Esophagus muscularis mucosa (tissue), 4 donors: ENCODE data around the gene ETFA. TPM values are rescaled to one million over a fixed set of nuclear protein-coding genes. Genes with fewer than 3 reads are reported as not detected.

Experiments
- DNase-seq: peaks from one replicate; pipeline ENCODE4 v3.0.0-alpha.2; 2017; ENCODE audit errors: extremely low spot score
- H3K27ac ChIP-seq, 4 donors: fragments of 200-600 bp; sonication (generic); replicated peaks in 1 of 4; 1 replicate in 3 of 4; 2 replicates in 1 of 4; pipeline ENCODE4 v1.5.1; 2016 to 2019; ENCODE audit warnings: mild to moderate bottlenecking in 1 of 4
- H3K27me3 ChIP-seq, 4 donors: fragments of 200-600 bp; sonication (generic); one replicate each; pipeline versions ENCODE4 v1.5.1 to v1.6.0; 2016 to 2019
- H3K36me3 ChIP-seq, 4 donors: fragments of 200-600 bp; sonication (generic); one replicate each; pipeline ENCODE4 v1.5.1; 2016 to 2019
- H3K4me1 ChIP-seq, 4 donors: fragments of 200-600 bp; sonication (generic); one replicate each; pipeline ENCODE4 v1.5.1; 2016 to 2019
- H3K4me3 ChIP-seq, 4 donors: fragments of 200-600 bp; sonication (generic); 1 replicate in 2 of 4; 2 replicates in 2 of 4; pipeline ENCODE4 v1.5.1; 2016 to 2019; ENCODE audit warnings: mild to moderate bottlenecking in 4 of 4, moderate library complexity in 1 of 4
- H3K9me3 ChIP-seq, 4 donors: fragments of 200-600 bp; sonication (generic); 1 replicate in 3 of 4; 2 replicates in 1 of 4; pipeline ENCODE4 v1.5.1; 2016 to 2019
- EP300 ChIP-seq: sonication (generic); formaldehyde crosslinking; IDR thresholded peaks from one replicate; pipeline ENCODE4 v1.6.1; 2017; ENCODE audit warnings: antibody characterized with exemption
- POLR2A ChIP-seq: fragments of 450-650 bp; IDR thresholded peaks from one replicate; pipeline ENCODE4 v1.6.1; 2017; ENCODE audit warnings: antibody characterized with exemption, moderate library complexity, mild to moderate bottlenecking, low read depth
- POLR2AphosphoS5 ChIP-seq, 2 donors: sonication (generic); formaldehyde crosslinking; IDR thresholded peaks; one replicate each; pipeline ENCODE4 v1.6.1; 2017; ENCODE audit warnings: antibody characterized with exemption in 2 of 2
- WGBS: methylation state at CpG from one replicate; pipeline ENCODE4 v1.1.5; 2018; 5-methylcytosine and 5-hydroxymethylcytosine counted together
- intact Hi-C: fragments of 100-400 bp; cut with DNase I; formaldehyde crosslinking; loops from one replicate; pipeline ENCODE4 v1.15.1; 2023
- total RNA-seq, 4 donors: library from RNA; depleted of rRNA; stranded (reverse); fragments of >200 nt; gene quantifications; one replicate each; pipeline versions ENCODE4 v1.1.0 to v1.2.1, GENCODE V29; 2016
- TF ChIP-seq, protein P1 (sequence below), 3 experiments: fragments of 200-600 bp in 2 of 3; fragments of 450-650 bp in 1 of 3; sonication (generic) in 2 of 3; IDR thresholded peaks; one replicate each; pipeline ENCODE4 v1.5.1; 2017 to 2019; ENCODE audit warnings: antibody characterized with exemption in 3 of 3, mild to moderate bottlenecking in 2 of 3, moderate library complexity in 1 of 3

The ETFA gene
- total RNA-seq, 4 donors from 2014 or later = 98.7 to 137 (median 130) TPM

GRCh38 chr15:76201536-76202255 lies 109.6 kb downstream of the ETFA start:
- Histone ChIP-seq H3K4me1 (peaks cover 31 to 37% (median 34%) of the 10 kb centered on the region in 4 donors), H3K27me3 (no peaks in the 10 kb centered on the region), H3K4me3 (no peak overlapping the region), H3K9me3 (no peaks in the 10 kb centered on the region), H3K36me3 (peaks cover 0 to 27% (median 0%) of the 10 kb centered on the region in 4 donors), H3K27ac (no peak overlapping the region)
- TF ChIP-seq, protein P1, sequence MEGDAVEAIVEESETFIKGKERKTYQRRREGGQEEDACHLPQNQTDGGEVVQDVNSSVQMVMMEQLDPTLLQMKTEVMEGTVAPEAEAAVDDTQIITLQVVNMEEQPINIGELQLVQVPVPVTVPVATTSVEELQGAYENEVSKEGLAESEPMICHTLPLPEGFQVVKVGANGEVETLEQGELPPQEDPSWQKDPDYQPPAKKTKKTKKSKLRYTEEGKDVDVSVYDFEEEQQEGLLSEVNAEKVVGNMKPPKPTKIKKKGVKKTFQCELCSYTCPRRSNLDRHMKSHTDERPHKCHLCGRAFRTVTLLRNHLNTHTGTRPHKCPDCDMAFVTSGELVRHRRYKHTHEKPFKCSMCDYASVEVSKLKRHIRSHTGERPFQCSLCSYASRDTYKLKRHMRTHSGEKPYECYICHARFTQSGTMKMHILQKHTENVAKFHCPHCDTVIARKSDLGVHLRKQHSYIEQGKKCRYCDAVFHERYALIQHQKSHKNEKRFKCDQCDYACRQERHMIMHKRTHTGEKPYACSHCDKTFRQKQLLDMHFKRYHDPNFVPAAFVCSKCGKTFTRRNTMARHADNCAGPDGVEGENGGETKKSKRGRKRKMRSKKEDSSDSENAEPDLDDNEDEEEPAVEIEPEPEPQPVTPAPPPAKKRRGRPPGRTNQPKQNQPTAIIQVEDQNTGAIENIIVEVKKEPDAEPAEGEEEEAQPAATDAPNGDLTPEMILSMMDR (IDR thresholded peaks at IDR 0.05) = no peak
- no peak for TF ChIP-seq POLR2A
- TF ChIP-seq POLR2AphosphoS5 (IDR thresholded peaks at IDR 0.05) = no peak
- TF ChIP-seq EP300 = no peak
- intact Hi-C loops = no loop called here
- DNase-seq = no peak
- WGBS = 91% methylated on average over 4 of the region's 6 CpGs

DNA sequence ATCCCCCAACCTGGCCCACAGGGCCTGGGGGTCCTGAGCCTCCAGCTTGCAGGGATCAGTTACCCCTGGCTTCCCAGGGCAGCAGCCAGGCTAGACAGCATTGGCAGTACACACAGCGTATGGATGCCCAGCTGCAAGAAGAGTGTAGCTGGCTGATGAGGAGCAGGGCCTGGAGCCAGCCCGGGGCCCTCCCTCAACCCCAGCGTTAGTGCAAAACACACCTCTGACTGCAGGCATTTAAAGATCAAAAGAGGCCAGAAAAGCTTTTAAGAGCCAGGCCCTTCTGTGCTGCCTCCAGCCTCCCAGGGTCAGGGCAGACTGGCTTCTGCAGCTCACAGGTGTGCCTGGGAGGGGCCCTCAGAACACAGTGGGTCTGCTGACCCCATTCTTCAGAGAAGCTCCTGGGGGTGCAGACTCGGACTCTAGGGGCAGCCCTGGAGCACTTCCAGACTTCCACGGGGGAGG lies 110.6 kb downstream of the ETFA start:
- Histone ChIP-seq H3K4me3 (no peak overlapping the region), H3K27me3 (no peaks in the 10 kb centered on the region), H3K27ac (no peak overlapping the region), H3K4me1 (peaks cover 37 to 43% (median 42%) of the 10 kb centered on the region in 4 donors), H3K36me3 (peaks cover 0 to 18% (median 0%) of the 10 kb centered on the region in 4 donors), H3K9me3 (no peaks in the 10 kb centered on the region)
- 47% methylated on average over 5 of the region's 5 CpGs for WGBS
- no peak for TF ChIP-seq POLR2A
- no peak for DNase-seq
- intact Hi-C loops = no loop called here

- no peak for DNase-seq
- intact Hi-C loops = no loop called here
- Histone ChIP-seq H3K27ac (no peak overlapping the region), H3K27me3 (no peaks in the 10 kb centered on the region), H3K4me3 (no peak overlapping the region), H3K9me3 (no peaks in the 10 kb centered on the region), H3K4me1 (peaks cover 40 to 46% (median 45%) of the 10 kb centered on the region in 4 donors), H3K36me3 (peaks cover 0 to 16% (median 0%) of the 10 kb centered on the region in 4 donors)
- TF ChIP-seq EP300 = no peak
- no peak for TF ChIP-seq POLR2A
- TF ChIP-seq, protein P1 (IDR thresholded peaks at IDR 0.05) = no peak
- no peak for TF ChIP-seq POLR2AphosphoS5 (IDR thresholded peaks at IDR 0.05)
- WGBS = 96% methylated on average over 6 of the region's 6 CpGs
These were observed 111.2 kb downstream of the ETFA start for GRCh38 chr15:76200083-76200465.

- no peaks in the 10 kb centered on the region for H3K27me3 ChIP-seq
- peaks cover 40 to 46% (median 45%) of the 10 kb centered on the region in 4 donors for H3K4me1 ChIP-seq
- no peak for DNase-seq
- peak overlapping the region in 1 of 4 donors; percentile 41 for H3K27ac ChIP-seq
- intact Hi-C loops = no loop called here
- no peak overlapping the region for H3K4me3 ChIP-seq
- TF ChIP-seq POLR2AphosphoS5 (IDR thresholded peaks at IDR 0.05) = peak; percentile 15 to 46
- no peak for TF ChIP-seq POLR2A
- no peaks in the 10 kb centered on the region for H3K9me3 ChIP-seq
- 65% methylated on average over 16 of the region's 19 CpGs for WGBS
- peaks cover 0 to 13% (median 0%) of the 10 kb centered on the region in 4 donors for H3K36me3 ChIP-seq
These were observed 111.9 kb downstream of the ETFA start for GRCh38 chr15:76199106-76200082.

- Histone ChIP-seq H3K4me1 (peaks cover 40 to 46% (median 45%) of the 10 kb centered on the region in 4 donors), H3K27me3 (no peaks in the 10 kb centered on the region), H3K36me3 (peaks cover 0 to 5% (median 0%) of the 10 kb centered on the region in 4 donors), H3K9me3 (no peaks in the 10 kb centered on the region), H3K4me3 (no peak overlapping the region), H3K27ac (peak overlapping the region in 1 of 4 donors; percentile 41)
- intact Hi-C loops = no loop called here
- WGBS = 85% methylated on average over 4 of the region's 6 CpGs
- TF ChIP-seq EP300 (no peak), POLR2AphosphoS5 (IDR thresholded peaks at IDR 0.05) (no peak), POLR2A (no peak)
- TF ChIP-seq, protein P1 (IDR thresholded peaks at IDR 0.05) = no peak
- no peak for DNase-seq
These were observed 112.7 kb downstream of the ETFA start for GRCh38 chr15:76198456-76199105.
